H1 (cell line): Measurements from ENCODE around the gene FBN2. TPM values are rescaled to one million over a fixed set of nuclear protein-coding genes. Genes with fewer than 3 reads are reported as not detected.

Experiments
- CTCF ChIA-PET: fragments of 300-600 bp; sonication (Branson Sonifier 250); formaldehyde crosslinking; loops from one replicate; lab custom pipeline; 2021; ENCODE audit not compliant: partially characterized antibody; lab: Charles Lee
- POLR2A ChIA-PET: fragments of 300-600 bp; sonication (Branson Sonifier 250); formaldehyde crosslinking; loops from one replicate; lab custom pipeline; 2021; ENCODE audit warnings: inconsistent platforms; ENCODE audit not compliant: partially characterized antibody; lab: Charles Lee
- DNase-seq, 2 experiments: peaks; one replicate each; pipeline versions ENCODE4 v3.0.0 to v3.0.0-alpha.2; 2010 to 2022; ENCODE audit warnings: low spot score in 2 of 2, low read depth in 1 of 2, mixed read lengths in 1 of 2
- FAIRE-seq: peaks from 2 replicates; lab custom pipeline; 2011; peaks lifted over from hg19 to GRCh38; lab: Jason Lieb, UNC
- H2AFZ ChIP-seq: 2 replicates; pipeline ENCODE4 v1.8.1; 2012; ENCODE audit warnings: low read length, inconsistent platforms
- H2AK5ac ChIP-seq: 2 replicates; pipeline ENCODE4 v1.6.1; 2013; ENCODE audit warnings: low read depth, low read length
- H2BK120ac ChIP-seq: replicated peaks from 2 replicates; pipeline ENCODE3; 2013; ENCODE audit warnings: low read depth, low read length, inconsistent platforms
- H2BK12ac ChIP-seq: 2 replicates; pipeline ENCODE4 v1.6.1; 2013; ENCODE audit warnings: low read depth, low read length
- H2BK15ac ChIP-seq: 2 replicates; pipeline ENCODE4 v1.6.1; 2013; ENCODE audit warnings: low read length
- H2BK20ac ChIP-seq: 2 replicates; pipeline ENCODE4 v1.6.1; 2013; ENCODE audit warnings: low read length
- H2BK5ac ChIP-seq: 2 replicates; pipeline ENCODE4 v1.6.1; 2013; ENCODE audit warnings: low read depth, low read length
- H3K14ac ChIP-seq: 2 replicates; pipeline ENCODE4 v1.6.1; 2013; ENCODE audit warnings: inconsistent platforms; ENCODE audit not compliant: insufficient read length
- H3K18ac ChIP-seq: 2 replicates; pipeline ENCODE4 v1.6.1; 2013; ENCODE audit warnings: low read length; ENCODE audit errors: extremely low read depth
- H3K23ac ChIP-seq: 2 replicates; pipeline ENCODE4 v1.6.1; 2013; ENCODE audit warnings: inconsistent platforms; ENCODE audit not compliant: insufficient read length
- H3K23me2 ChIP-seq: 2 replicates; pipeline ENCODE4 v1.6.1; 2013; ENCODE audit warnings: low read depth, low read length
- H3K27ac ChIP-seq: 2 replicates; pipeline ENCODE4 v1.6.1; 2011; ENCODE audit warnings: low read depth, low read length, inconsistent platforms
- H3K27me3 ChIP-seq, 4 experiments: replicated peaks in 1 of 4; 1 replicate in 1 of 4; 2 replicates in 3 of 4; pipeline versions ENCODE4 v1.6.1 to v1.8.1; 2011 to 2013; ENCODE audit warnings: low read length in 3 of 4, mild to moderate bottlenecking in 3 of 4, inconsistent platforms in 2 of 4, mixed read lengths in 2 of 4, moderate library complexity in 1 of 4; ENCODE audit not compliant: control insufficient read depth in 3 of 4, insufficient read depth in 3 of 4; ENCODE audit errors: extremely low read depth in 1 of 4
- H3K36me3 ChIP-seq, 4 experiments: 2 replicates each; pipeline versions ENCODE4 v1.6.1 to v1.8.1; 2011 to 2013; ENCODE audit warnings: mild to moderate bottlenecking in 4 of 4, low read length in 3 of 4, moderate library complexity in 2 of 4, control low read depth in 1 of 4, inconsistent platforms in 1 of 4; ENCODE audit not compliant: insufficient read depth in 4 of 4, control insufficient read depth in 2 of 4
- H3K4ac ChIP-seq: replicated peaks from 2 replicates; pipeline ENCODE3; 2013; ENCODE audit warnings: low read length, low read depth, mixed read lengths, inconsistent platforms; ENCODE audit not compliant: insufficient read length
- H3K4me1 ChIP-seq, 4 experiments: replicated peaks in 1 of 4; 1 replicate in 1 of 4; 2 replicates in 3 of 4; pipeline versions ENCODE4 v1.6.1 to v1.8.1; 2011 to 2013; ENCODE audit warnings: low read length in 3 of 4, inconsistent platforms in 2 of 4, mixed read lengths in 1 of 4; ENCODE audit not compliant: insufficient read depth in 4 of 4, control insufficient read depth in 3 of 4
- H3K4me2 ChIP-seq, 2 experiments: 2 replicates each; pipeline versions ENCODE4 v1.6.1 to v1.8.1; 2011 to 2013; ENCODE audit warnings: low read depth in 2 of 2, low read length in 2 of 2, control low read depth in 1 of 2, inconsistent platforms in 1 of 2, mild to moderate bottlenecking in 1 of 2; ENCODE audit not compliant: insufficient read depth in 1 of 2
- H3K4me3 ChIP-seq, 4 experiments: fragments of 200-600, 300-600 bp in 1 of 4; sonication (generic), shearing (Covaris generic), sonication (Bioruptor Twin) in 1 of 4; 2 replicates each; pipeline versions ENCODE4 v1.5.1 to v1.8.1; 2011 to 2016; ENCODE audit warnings: low read length in 4 of 4, low read depth in 3 of 4, control low read depth in 2 of 4, inconsistent platforms in 2 of 4, mild to moderate bottlenecking in 2 of 4, mixed read lengths in 1 of 4, moderate library complexity in 1 of 4; ENCODE audit not compliant: insufficient read depth in 2 of 4; ENCODE audit errors: extremely low read depth in 1 of 4
- H3K56ac ChIP-seq: replicated peaks from 2 replicates; pipeline ENCODE3; 2013; ENCODE audit warnings: low read depth, mild to moderate bottlenecking, mixed read lengths, low read length, inconsistent platforms; ENCODE audit not compliant: insufficient read length
- H3K79me1 ChIP-seq: 2 replicates; pipeline ENCODE4 v1.6.1; 2013; ENCODE audit warnings: low read depth, low read length, control low read depth
- H3K79me2 ChIP-seq, 2 experiments: 2 replicates each; pipeline versions ENCODE4 v1.6.1 to v1.8.1; 2012 to 2013; ENCODE audit warnings: low read length in 2 of 2, mild to moderate bottlenecking in 2 of 2, inconsistent platforms in 1 of 2; ENCODE audit not compliant: insufficient read depth in 2 of 2, control insufficient read depth in 1 of 2
- H3K9ac ChIP-seq, 4 experiments: replicated peaks in 1 of 4; 1 replicate in 1 of 4; 2 replicates in 3 of 4; pipeline versions ENCODE4 v1.6.1 to v1.8.1; 2011 to 2013; ENCODE audit warnings: low read depth in 3 of 4, low read length in 3 of 4, control low read depth in 2 of 4, mild to moderate bottlenecking in 2 of 4, moderate library complexity in 2 of 4, inconsistent platforms in 1 of 4; ENCODE audit errors: extremely low read depth in 1 of 4
- H3K9me3 ChIP-seq, 2 experiments: 2 replicates each; pipeline versions ENCODE4 v1.6.1 to v1.8.1; 2012 to 2013; ENCODE audit warnings: mild to moderate bottlenecking in 2 of 2, moderate library complexity in 2 of 2, control low read depth in 1 of 2, inconsistent platforms in 1 of 2, low read depth in 1 of 2, low read length in 1 of 2, mixed read lengths in 1 of 2; ENCODE audit not compliant: insufficient read depth in 2 of 2
- H4K20me1 ChIP-seq, 2 experiments: replicated peaks in 1 of 2; 2 replicates each; pipeline versions ENCODE3 to v1.8.1; 2011 to 2013; ENCODE audit warnings: inconsistent platforms in 2 of 2, low read length in 2 of 2, mild to moderate bottlenecking in 1 of 2; ENCODE audit not compliant: insufficient read depth in 2 of 2, control insufficient read depth in 1 of 2
- H4K5ac ChIP-seq: 2 replicates; pipeline ENCODE4 v1.6.1; 2013; ENCODE audit warnings: low read length, low read depth, mixed read lengths, inconsistent platforms; ENCODE audit not compliant: insufficient read length
- H4K8ac ChIP-seq: 2 replicates; pipeline ENCODE4 v1.8.0; 2013; ENCODE audit warnings: mild to moderate bottlenecking, moderate library complexity, low read length, inconsistent platforms; ENCODE audit not compliant: insufficient read depth; ENCODE audit errors: extremely low read depth
- H4K91ac ChIP-seq: replicated peaks from 2 replicates; pipeline ENCODE3; 2013; ENCODE audit warnings: low read length, mixed read lengths, inconsistent platforms; ENCODE audit not compliant: insufficient read length
- ASH2L ChIP-seq: fragments of 200-600, 300-600 bp; sonication (generic); IDR thresholded peaks from one replicate; pipeline ENCODE4 v1.7.1; 2017; ENCODE audit warnings: low read length
- CEBPB ChIP-seq: IDR thresholded peaks from 2 replicates; pipeline ENCODE4 v1.6.1; 2012; ENCODE audit warnings: low read depth, low read length
- CREB1 ChIP-seq: IDR thresholded peaks from 2 replicates; pipeline ENCODE4 v1.6.1; 2012; ENCODE audit warnings: inconsistent platforms
- E2F6 ChIP-seq: IDR thresholded peaks from 2 replicates; pipeline ENCODE4 v1.6.1; 2012; ENCODE audit warnings: inconsistent platforms
- FOSL1 ChIP-seq: IDR thresholded peaks from 2 replicates; pipeline ENCODE4 v1.6.1; 2011; ENCODE audit warnings: mild to moderate bottlenecking, low read depth, low read length, moderate library complexity; ENCODE audit not compliant: insufficient read depth
- NRF1 ChIP-seq: IDR thresholded peaks from 2 replicates; pipeline ENCODE4 v1.6.1; 2011; ENCODE audit warnings: mild to moderate bottlenecking, low read depth, low read length, improper control_type of control experiment
- POU5F1 ChIP-seq: IDR thresholded peaks from 2 replicates; pipeline ENCODE4 v1.6.1; 2011; ENCODE audit warnings: low read depth, mild to moderate bottlenecking, low read length, moderate library complexity
- RAD21 ChIP-seq, 2 experiments: IDR thresholded peaks in 1 of 2; conservative IDR thresholded peaks in 1 of 2; 2 replicates each; pipeline ENCODE4 v1.6.1; 2011; ENCODE audit warnings: low read depth in 2 of 2, low read length in 2 of 2, improper control_type of control experiment in 1 of 2, inconsistent platforms in 1 of 2, mild to moderate bottlenecking in 1 of 2, moderate library complexity in 1 of 2
- SAP30 ChIP-seq: fragments of 300-600 bp; sonication (generic); IDR thresholded peaks from 2 replicates; pipeline ENCODE4 v1.7.1; 2012; ENCODE audit warnings: low read length, moderate library complexity, mild to moderate bottlenecking, inconsistent platforms; ENCODE audit not compliant: insufficient read depth, insufficient replicate concordance
- SP2 ChIP-seq: IDR thresholded peaks from 2 replicates; pipeline ENCODE4 v1.6.1; 2012; ENCODE audit warnings: mild to moderate bottlenecking, low read length, inconsistent platforms
- WGBS, 2 experiments: shearing (Covaris generic) in 1 of 2; methylation state at CpG; one replicate each; pipeline versions ENCODE4 v1.1.6 to v1.1.7; 2013 to 2015; ENCODE audit warnings: low lambda C conversion rate in 2 of 2, mixed read lengths in 2 of 2, inconsistent platforms in 1 of 2, low coverage in 1 of 2, missing lambda C conversion rate in 1 of 2; ENCODE audit not compliant: insufficient replicate concordance in 2 of 2, insufficient coverage in 1 of 2, insufficient read length in 1 of 2; ENCODE audit errors: extremely low coverage in 1 of 2, missing lambda C conversion rate in 1 of 2; 5-methylcytosine and 5-hydroxymethylcytosine counted together
- polyA plus RNA-seq, 7 experiments: library from polyadenylated mRNA; depleted of rRNA in 3 of 7; stranded (reverse) in 5 of 7; unstranded in 2 of 7; fragments of >200 nt in 5 of 7; fragments of 200-250 nt in 2 of 7; gene quantifications; 1 replicate in 5 of 7; 2 replicates in 1 of 7; 4 replicates in 1 of 7; pipeline versions ENCODE4 v1.2.1 to v1.2.3, GENCODE V29; 2011 to 2013; ENCODE audit warnings: missing spikeins in 2 of 7, mixed read lengths in 2 of 7
- total RNA-seq: library from RNA; stranded (reverse); fragmentation: NEBNext Ultra II Directional; extraction: Animal tissue kit (Norgen Biotek cat#: 25700); gene quantifications from 2 replicates; pipeline ENCODE4 v1.2.1, GENCODE V29; 2021

Gene FBN2
- total and polyA plus RNA-seq, 2 of the 8 experiments (the other 6 are each of a cell fraction or from before 2014, with no cell fraction given) = 14.1 to 16.3 TPM

DNA sequence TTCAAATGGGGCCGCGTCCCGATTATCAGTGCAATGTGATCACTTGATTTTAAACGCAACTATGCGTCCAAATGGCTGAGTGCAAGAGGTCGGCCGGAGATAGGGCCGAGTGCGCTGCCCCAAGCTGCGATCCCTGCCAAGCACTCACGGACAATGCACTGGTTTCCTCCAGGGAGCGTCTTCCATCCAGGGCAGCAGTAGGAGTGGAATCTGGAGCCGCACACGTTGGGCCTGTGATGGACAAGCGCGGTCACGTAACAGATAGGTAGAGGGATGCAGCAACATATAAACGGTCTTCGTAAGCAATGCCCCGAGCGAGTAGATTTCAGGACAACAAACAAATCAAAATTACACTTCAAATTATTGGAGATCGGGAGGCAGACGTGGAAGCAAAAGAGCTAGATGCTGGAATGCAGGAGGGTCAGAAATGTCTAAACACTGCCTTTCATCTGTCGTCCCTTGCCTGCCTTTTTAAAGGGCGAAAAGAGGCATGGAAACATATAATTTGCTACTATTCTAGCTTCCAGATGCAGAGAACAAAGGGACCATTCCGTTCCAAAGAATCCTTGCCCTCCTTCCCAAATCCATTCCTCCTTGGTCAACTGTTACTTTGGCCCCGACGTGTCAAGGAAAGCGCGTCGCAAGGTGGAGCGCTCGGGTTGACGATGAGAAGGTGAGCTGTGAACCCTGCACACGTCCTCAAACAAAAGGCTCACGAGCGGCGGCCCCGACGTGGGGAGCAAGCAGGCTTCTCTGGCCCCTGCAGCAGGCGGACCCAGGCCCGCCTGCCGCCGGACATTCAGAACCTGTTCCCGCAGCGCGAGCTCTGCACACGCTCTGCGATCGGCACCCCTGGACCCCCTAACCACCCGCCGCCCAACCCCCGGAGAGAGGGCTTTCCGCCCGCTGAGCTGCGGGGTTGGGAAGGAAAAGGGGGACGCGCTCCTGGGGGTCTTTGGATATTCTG lies 1.5 kb downstream of the FBN2 start:
- peak overlapping the region; percentile 38 to 78 (median 61) for H3K4me3 ChIP-seq
- no peaks in the 10 kb centered on the region for H3K79me2 ChIP-seq
- CTCF ChIA-PET = interaction anchor here (0.5 to 2.6 kb wide), 6 partner anchors 34 to 1355 kb away, joined by 3 to 12 read pairs (median 4); no protein-coding TSS in a partner anchor
- no peak overlapping the region for H3K27ac ChIP-seq
- peaks cover 0 to 4% (median 2%) of the 10 kb centered on the region in 4 experiments; a peak in 3 of 7 replicates for H3K4me1 ChIP-seq
- no peak overlapping the region for H4K91ac ChIP-seq
- H2BK5ac ChIP-seq = no peak overlapping the region
- peaks cover 2 to 24% (median 20%) of the 10 kb centered on the region in 4 experiments for H3K27me3 ChIP-seq
- H4K5ac ChIP-seq = no peak overlapping the region
- 10% methylated on average over 49 of the region's 58 CpGs; no CpG with 5 or more reads in 1 of the 2 experiments for WGBS, 2 experiments
- POLR2A ChIA-PET = interaction anchor here (0.7 to 1.4 kb wide), 2 partner anchors 10 to 797 kb away, joined by 3 to 4 read pairs; no protein-coding TSS in a partner anchor
- H3K4me2 ChIP-seq = peak overlapping the region; percentile 85 to 93
- no peak overlapping the region for H3K14ac ChIP-seq
- FAIRE-seq (peak; percentile 48), DNase-seq (peak in 1 of 2 experiments; percentile 50)
- no peak overlapping the region for H2BK15ac ChIP-seq
- no peaks in the 10 kb centered on the region for H3K79me1 ChIP-seq
- H3K36me3 ChIP-seq = no peaks in the 10 kb centered on the region; a peak in 1 of 8 replicates
- no peak overlapping the region for H3K4ac ChIP-seq
- H2BK12ac ChIP-seq = 0 out of 2 replicates have a peak overlapping the region, but pooled peaks have one; percentile 2
- H2AK5ac ChIP-seq = no peak overlapping the region
- no peak overlapping the region for H3K56ac ChIP-seq
- H2BK120ac ChIP-seq = no peak overlapping the region
- H3K9me3 ChIP-seq = no peaks in the 10 kb centered on the region
- no peaks in the 10 kb centered on the region for H4K20me1 ChIP-seq
- H4K8ac ChIP-seq = no peak overlapping the region; the same call in 1 of the 2 replicates
- H2AFZ ChIP-seq = 0 out of 2 replicates have a peak overlapping the region, but pooled peaks have one; percentile 67
- no peak overlapping the region for H2BK20ac ChIP-seq
- H3K23ac ChIP-seq = no peak overlapping the region
- H3K9ac ChIP-seq = peak overlapping the region in 3 of 4 experiments; percentile 4 to 68 (median 51); a peak in 4 of 7 replicates
- H3K23me2 ChIP-seq = peaks cover 23% of the 10 kb centered on the region; the same call in 1 of the 2 replicates
- H3K18ac ChIP-seq = peak overlapping the region; percentile 60; the same call in 1 of the 2 replicates
- TF ChIP-seq SP2 (no peak), FOSL1 (no peak), SAP30 (no peak), RAD21 (IDR thresholded peaks at IDR 0.05 in 1 of 2, conservative IDR thresholded peaks at IDR 0.05 in 1 of 2; ENCODE audit: low read depth in 2 of 2, low read length in 2 of 2) (peak; percentile 42 to 52; a peak in 3 of 4 replicates), E2F6 (no peak), POU5F1 (no peak), CREB1 (peak; percentile 58), NRF1 (no peak), CEBPB (no peak), ASH2L (peak; percentile 3)
